KMS-11 (cell line): ENCODE results near the gene LOXL4.

Source experiments
- H2AFZ ChIP-seq: fragments of 200-600 bp; sonication (generic); 2 replicates; pipeline ENCODE4 v1.6.1; 2016; ENCODE audit warnings: antibody characterized with exemption, mixed run types, low read depth
- H3K27ac ChIP-seq: fragments of 200-600 bp; sonication (generic); 2 replicates; pipeline ENCODE4 v1.6.1; 2016; ENCODE audit warnings: mild to moderate bottlenecking, mixed run types
- H3K27me3 ChIP-seq: fragments of 200-600 bp; sonication (generic); 2 replicates; pipeline ENCODE4 v1.6.1; 2017; ENCODE audit warnings: mild to moderate bottlenecking, low read depth, mixed run types, moderate library complexity; ENCODE audit not compliant: insufficient read depth
- H3K36me3 ChIP-seq: fragments of 200-600 bp; sonication (generic); 2 replicates; pipeline ENCODE4 v1.6.1; 2017; ENCODE audit warnings: mild to moderate bottlenecking, mixed run types; ENCODE audit not compliant: insufficient read depth
- H3K4me1 ChIP-seq: fragments of 200-600 bp; sonication (generic); 2 replicates; pipeline ENCODE4 v1.6.1; 2016; ENCODE audit warnings: mild to moderate bottlenecking, low read depth, mixed run types; ENCODE audit not compliant: poor library complexity, severe bottlenecking
- H3K4me2 ChIP-seq: fragments of 200-600 bp; sonication (generic); 2 replicates; pipeline ENCODE4 v1.7.0; 2016; ENCODE audit warnings: mild to moderate bottlenecking, mixed run types
- H3K4me3 ChIP-seq: fragments of 200-600 bp; sonication (generic); IDR thresholded peaks from 2 replicates; pipeline ENCODE4 v1.6.1; 2017; ENCODE audit warnings: low read depth, low read length, mixed read lengths; ENCODE audit not compliant: insufficient read depth
- H3K79me2 ChIP-seq: fragments of 200-600 bp; sonication (generic); 2 replicates; pipeline ENCODE4 v1.6.1; 2016; ENCODE audit warnings: low read depth, mixed run types; ENCODE audit not compliant: insufficient read depth
- H3K9ac ChIP-seq: fragments of 200-600 bp; sonication (generic); 2 replicates; pipeline ENCODE4 v1.6.1; 2016; ENCODE audit warnings: mild to moderate bottlenecking, mixed run types
- H4K20me1 ChIP-seq: fragments of 200-600 bp; sonication (generic); 2 replicates; pipeline ENCODE4 v1.6.1; 2016; ENCODE audit warnings: mild to moderate bottlenecking, mixed run types; ENCODE audit not compliant: insufficient read depth
- CTCF ChIP-seq: fragments of 200-600 bp; sonication (generic); conservative IDR thresholded peaks from 2 replicates; pipeline ENCODE4 v1.6.1; 2017; ENCODE audit warnings: low read depth, mild to moderate bottlenecking, antibody characterized with exemption, low read length, moderate library complexity, mixed read lengths

Gene LOXL4

GRCh38 chr10:98287321-98287720 lies 19.3 kb upstream of the LOXL4 start:
- Histone ChIP-seq H3K4me1 (no peaks in the 10 kb centered on the region), H4K20me1 (no peaks in the 10 kb centered on the region), H3K9ac (no peak overlapping the region), H3K4me2 (no peak overlapping the region), H3K27me3 (no peaks in the 10 kb centered on the region), H2AFZ (no peak overlapping the region), H3K27ac (no peak overlapping the region), H3K79me2 (no peaks in the 10 kb centered on the region), H3K4me3 (no peak overlapping the region), H3K36me3 (no peaks in the 10 kb centered on the region)
- TF ChIP-seq CTCF: no peak

GRCh38 chr10:98286419-98286818 lies 18.4 kb upstream of the LOXL4 start:
- no peaks in the 10 kb centered on the region for H3K27me3 ChIP-seq
- H3K79me2 ChIP-seq: no peaks in the 10 kb centered on the region
- H3K4me1 ChIP-seq: no peaks in the 10 kb centered on the region
- no peak overlapping the region for H3K4me3 ChIP-seq
- H2AFZ ChIP-seq: no peak overlapping the region
- no peak overlapping the region for H3K27ac ChIP-seq
- H3K9ac ChIP-seq: no peak overlapping the region
- H3K36me3 ChIP-seq: no peaks in the 10 kb centered on the region
- TF ChIP-seq CTCF: no peak
- no peaks in the 10 kb centered on the region for H4K20me1 ChIP-seq
- no peak overlapping the region for H3K4me2 ChIP-seq

- Histone ChIP-seq H3K27me3 (no peaks in the 10 kb centered on the region), H2AFZ (no peak overlapping the region), H3K9ac (no peak overlapping the region), H3K27ac (no peak overlapping the region), H4K20me1 (no peaks in the 10 kb centered on the region), H3K4me2 (no peak overlapping the region), H3K79me2 (no peaks in the 10 kb centered on the region), H3K4me1 (no peaks in the 10 kb centered on the region), H3K36me3 (no peaks in the 10 kb centered on the region), H3K4me3 (no peak overlapping the region)
- TF ChIP-seq CTCF: no peak
Observed at GRCh38 chr10:98285416-98285815, 17.4 kb upstream of the LOXL4 start.

- Histone ChIP-seq H3K27ac (no peak overlapping the region), H3K79me2 (no peaks in the 10 kb centered on the region)
Observed at GRCh38 chr10:98276311-98276710, 8.3 kb upstream of the LOXL4 start.

More at GRCh38 chr10:98276311-98276710, 8.3 kb upstream of the LOXL4 start:
- H3K4me1 ChIP-seq: no peaks in the 10 kb centered on the region
- H3K9ac ChIP-seq: no peak overlapping the region
- no peak overlapping the region for H2AFZ ChIP-seq
- H3K27me3 ChIP-seq: no peaks in the 10 kb centered on the region
- no peak for TF ChIP-seq CTCF
- H4K20me1 ChIP-seq: no peaks in the 10 kb centered on the region
- no peak overlapping the region for H3K4me2 ChIP-seq
- no peak overlapping the region for H3K4me3 ChIP-seq
- no peaks in the 10 kb centered on the region for H3K36me3 ChIP-seq
